ENCODE measurements around the gene SLC6A11. TPM values are rescaled to one million over a fixed set of nuclear protein-coding genes. Genes with fewer than 3 reads are reported as not detected.
A peak's percentile ranks its signal among the peaks of the same experiment; 100 is the strongest.

Gene SLC6A11
- total and polyA plus RNA-seq, 9 of the 15 experiments (the other 6 are each of a cell fraction or from before 2014, with no cell fraction given) = 0.04 TPM; not detected in 8

DNA sequence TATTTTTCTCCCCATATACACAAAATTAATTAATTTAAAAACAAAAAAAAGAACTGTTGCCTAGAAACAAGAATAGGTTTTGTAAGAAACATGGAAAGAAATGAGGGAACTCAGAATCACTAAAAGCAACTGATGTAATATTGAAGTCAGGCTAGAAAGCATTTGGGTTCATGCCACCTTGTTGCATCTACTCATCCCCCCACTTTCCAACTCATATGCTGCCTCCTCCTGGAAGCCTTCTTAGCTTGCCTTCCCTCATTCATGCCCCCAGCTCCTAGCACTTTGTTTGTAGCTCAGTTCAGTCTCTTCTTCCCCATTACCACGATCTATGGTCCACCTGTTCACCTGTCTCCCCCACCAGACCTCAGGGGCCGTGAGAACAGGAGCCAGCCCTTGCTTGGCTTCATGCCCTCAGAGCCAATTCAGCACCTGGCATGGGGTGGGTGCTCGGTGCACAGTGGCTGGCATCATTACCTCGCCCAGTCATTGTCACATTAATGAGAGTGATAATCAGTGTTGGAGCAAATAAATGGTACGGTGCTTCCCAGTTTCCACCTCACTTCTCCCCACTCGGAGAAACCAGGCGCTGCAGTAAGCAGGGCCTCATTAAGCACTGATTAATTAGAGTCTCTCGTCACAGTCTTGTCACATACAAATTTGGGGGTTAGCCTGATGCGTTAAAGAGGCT is 114.1 kb downstream of the SLC6A11 start:
- peaks cover 9% of the 10 kb centered on the region for H4K20me1 ChIP-seq (replicated peaks; ENCODE audit: control insufficient read depth, insufficient read depth, low read length)
- DNase-seq (ENCODE audit: extremely low read depth in 1 of 4, low spot score in 3 of 4) (no peak), FAIRE-seq (no peak), ATAC-seq (no peak)
- TF ChIP-seq MYC (IDR thresholded peaks at IDR 0.05; ENCODE audit: low read depth, low read length) = no peak
- TF ChIP-seq MYC (CRISPR knock-in tag; IDR thresholded peaks at IDR 0.05; ENCODE audit: borderline replicate concordance, low read depth) = no peak
- peak; percentile 75 for TF ChIP-seq ZFP36 (IDR thresholded peaks at IDR 0.05; ENCODE audit: low read depth, low read length, partially characterized antibody)
- no peak for TF ChIP-seq RBM15 (IDR thresholded peaks at IDR 0.05; ENCODE audit: insufficient read depth, low read length)
- TF ChIP-seq SAFB2 (IDR thresholded peaks at IDR 0.05; ENCODE audit: borderline replicate concordance, low read depth, low read length, severe bottlenecking) = no peak
- TF ChIP-seq RBM25 (IDR thresholded peaks at IDR 0.05; ENCODE audit: low read depth, low read length, severe bottlenecking) = peak; percentile 52
- no peak for TF ChIP-seq ZKSCAN1 (IDR thresholded peaks at IDR 0.05; ENCODE audit: low read depth, low read length)
- TF ChIP-seq, protein P1, sequence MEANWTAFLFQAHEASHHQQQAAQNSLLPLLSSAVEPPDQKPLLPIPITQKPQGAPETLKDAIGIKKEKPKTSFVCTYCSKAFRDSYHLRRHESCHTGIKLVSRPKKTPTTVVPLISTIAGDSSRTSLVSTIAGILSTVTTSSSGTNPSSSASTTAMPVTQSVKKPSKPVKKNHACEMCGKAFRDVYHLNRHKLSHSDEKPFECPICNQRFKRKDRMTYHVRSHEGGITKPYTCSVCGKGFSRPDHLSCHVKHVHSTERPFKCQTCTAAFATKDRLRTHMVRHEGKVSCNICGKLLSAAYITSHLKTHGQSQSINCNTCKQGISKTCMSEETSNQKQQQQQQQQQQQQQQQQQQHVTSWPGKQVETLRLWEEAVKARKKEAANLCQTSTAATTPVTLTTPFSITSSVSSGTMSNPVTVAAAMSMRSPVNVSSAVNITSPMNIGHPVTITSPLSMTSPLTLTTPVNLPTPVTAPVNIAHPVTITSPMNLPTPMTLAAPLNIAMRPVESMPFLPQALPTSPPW (CRISPR knock-in tag; IDR thresholded peaks at IDR 0.05) = no peak
- WGBS (ENCODE audit: insufficient coverage, low coverage, missing lambda C conversion rate) = 1% methylated on average over 9 of the region's 9 CpGs
- in situ Hi-C loops (cut with MboI) = no loop called here
- ChIA-PET POLR2A (no interaction called here), CTCF (ENCODE audit: low intra/inter-chr PET ratio) (no interaction called here)
- H2AFZ ChIP-seq (ENCODE audit: low read depth, low read length) = no peak overlapping the region
- no peak overlapping the region for H3K4me2 ChIP-seq (ENCODE audit: insufficient read depth, low read length)
- H3K4me3 ChIP-seq = no peak overlapping the region
- H3K36me3 ChIP-seq (ENCODE audit: control insufficient read depth, insufficient read depth, low read length) = no peaks in the 10 kb centered on the region
- intact Hi-C loops (cut with micrococcal nuclease) = no loop called here
- peaks cover 2 to 56% of the 10 kb centered on the region in 2 experiments; a peak in 2 of 5 replicates for H3K27me3 ChIP-seq (ENCODE audit: control insufficient read depth in 2 of 2, insufficient read depth in 2 of 2, low read length in 2 of 2)
- H3K27ac ChIP-seq (ENCODE audit: extremely low read depth, low read depth, low read length) = no peak overlapping the region
- no peaks in the 10 kb centered on the region; a peak in 1 of 5 replicates for H3K4me1 ChIP-seq (replicated peaks in 1 of 2; ENCODE audit: control insufficient read depth in 2 of 2, insufficient read depth in 2 of 2, low read length in 2 of 2)
- H3K79me2 ChIP-seq (ENCODE audit: control insufficient read depth, insufficient read depth, low read length) = no peaks in the 10 kb centered on the region
- H3K9ac ChIP-seq (ENCODE audit: insufficient read depth in 1 of 2, low read depth in 2 of 2, low read length in 2 of 2) = no peak overlapping the region
- BruUV-seq (replicated peaks) = no TSS peak
- H3K9me3 ChIP-seq (replicated peaks; ENCODE audit: control insufficient read depth, insufficient read depth, low read depth, low read length) = no peaks in the 10 kb centered on the region
- no peaks in the 10 kb centered on the region for H3K9me1 ChIP-seq (ENCODE audit: control insufficient read depth, insufficient read depth, low read length)

Data from K562 (cell line).